ENCODE data around the gene IL12RB2.

The IL12RB2 gene

DNA sequence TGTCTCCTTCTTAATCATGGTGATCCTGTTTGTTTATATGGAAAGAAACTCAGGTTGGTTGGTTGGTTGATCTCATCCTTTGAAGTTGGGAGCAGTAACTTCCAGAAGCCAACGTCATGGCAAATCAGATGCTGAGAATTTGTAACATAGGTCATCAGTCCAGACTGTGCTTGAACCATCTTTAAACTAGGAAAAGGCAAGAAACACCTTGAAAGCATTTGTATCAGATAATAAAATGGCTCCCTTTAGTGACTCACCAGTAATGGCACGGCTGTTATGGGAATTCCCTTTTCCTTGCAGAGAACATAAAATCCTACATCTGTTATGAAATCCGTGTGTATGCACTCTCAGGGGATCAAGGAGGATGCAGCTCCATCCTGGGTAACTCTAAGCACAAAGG lies 64.5 kb downstream of the IL12RB2 start:
- Histone ChIP-seq H4K91ac (ENCODE audit: low read depth, low read length, poor library complexity) (no peak overlapping the region), H3K4me1 (ENCODE audit: control insufficient read depth in 2 of 2, insufficient read depth in 1 of 2, low read depth in 1 of 2, low read length in 2 of 2) (peaks cover 0 to 8% of the 10 kb centered on the region in 2 donors), H3K14ac (ENCODE audit: low read length) (no peak overlapping the region), H3K36me3 (replicated peaks in 1 of 2; ENCODE audit: control insufficient read depth in 2 of 2, insufficient read depth in 2 of 2, low read length in 2 of 2) (no peaks in the 10 kb centered on the region), H3K4me2 (ENCODE audit: insufficient read depth, low read length, poor library complexity, severe bottlenecking) (no peak overlapping the region), H3K4ac (ENCODE audit: low read length) (no peak overlapping the region), H2BK120ac (ENCODE audit: low read depth, low read length) (no peak overlapping the region), H3K23ac (ENCODE audit: low read depth, low read length, poor library complexity) (no peak overlapping the region), H3K79me1 (ENCODE audit: low read depth, low read length) (no peaks in the 10 kb centered on the region), H3K27ac (replicated peaks; ENCODE audit: low read length) (no peak overlapping the region), H2AFZ (ENCODE audit: low read length) (no peak overlapping the region), H3K27me3 (ENCODE audit: control insufficient read depth in 3 of 3, insufficient read depth in 3 of 3, low read depth in 1 of 3, low read length in 3 of 3) (no peaks in the 10 kb centered on the region), H3K18ac (ENCODE audit: low read length) (no peak overlapping the region), H2AK5ac (ENCODE audit: low read depth, low read length) (no peak overlapping the region), H2BK15ac (ENCODE audit: low read length) (no peak overlapping the region), H3K9me3 (replicated peaks in 1 of 2; ENCODE audit: control insufficient read depth in 2 of 2, insufficient read depth in 1 of 2, low read depth in 1 of 2, low read length in 2 of 2) (no peaks in the 10 kb centered on the region), H4K8ac (ENCODE audit: low read depth, low read length) (no peak overlapping the region), H2BK12ac (ENCODE audit: low read length) (no peak overlapping the region), H3K4me3 (ENCODE audit: low read length in 2 of 2) (no peak overlapping the region), H2BK5ac (ENCODE audit: low read length) (no peak overlapping the region), H3K9ac (ENCODE audit: low read depth, low read length, poor library complexity) (no peak overlapping the region)
- no peak for DNase-seq (ENCODE audit: low spot score)
- WGBS, 2 donors (ENCODE audit: extremely low coverage in 2 of 2, insufficient read length in 2 of 2, insufficient replicate concordance in 1 of 2) = no CpG with 5 or more reads among the region's 3 CpGs

DNA sequence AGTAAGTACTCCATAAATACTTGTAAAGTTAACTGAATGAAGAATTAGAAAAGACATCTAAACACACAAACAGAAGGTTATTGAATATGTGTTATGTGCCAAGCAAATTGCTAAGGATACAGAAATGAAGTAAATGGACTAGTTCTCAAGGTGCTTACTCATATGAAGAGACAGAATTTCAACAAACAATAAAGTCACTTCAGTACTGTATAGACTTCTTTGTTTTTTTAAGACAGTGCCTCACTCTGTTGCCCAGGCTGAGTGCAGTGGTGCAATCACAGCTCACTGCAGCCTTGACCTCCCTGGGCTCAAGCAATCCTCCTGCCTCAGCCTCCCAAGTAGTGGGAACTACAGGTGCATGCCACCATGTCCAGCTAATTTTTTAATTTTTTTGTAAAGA lies 65.2 kb downstream of the IL12RB2 start:
- H3K18ac ChIP-seq (ENCODE audit: low read length) = no peak overlapping the region
- H2AFZ ChIP-seq (ENCODE audit: low read length) = no peak overlapping the region
- H3K14ac ChIP-seq (ENCODE audit: low read length) = no peak overlapping the region
- H2BK120ac ChIP-seq (ENCODE audit: low read depth, low read length) = no peak overlapping the region
- H4K91ac ChIP-seq (ENCODE audit: low read depth, low read length, poor library complexity) = no peak overlapping the region
- H2BK15ac ChIP-seq (ENCODE audit: low read length) = no peak overlapping the region
- H3K27me3 ChIP-seq (ENCODE audit: control insufficient read depth in 3 of 3, insufficient read depth in 3 of 3, low read depth in 1 of 3, low read length in 3 of 3) = no peaks in the 10 kb centered on the region
- H3K4me3 ChIP-seq (ENCODE audit: low read length in 2 of 2) = no peak overlapping the region
- H3K36me3 ChIP-seq (replicated peaks in 1 of 2; ENCODE audit: control insufficient read depth in 2 of 2, insufficient read depth in 2 of 2, low read length in 2 of 2) = no peaks in the 10 kb centered on the region
- H2AK5ac ChIP-seq (ENCODE audit: low read depth, low read length) = no peak overlapping the region
- H3K4me1 ChIP-seq (ENCODE audit: control insufficient read depth in 2 of 2, insufficient read depth in 1 of 2, low read depth in 1 of 2, low read length in 2 of 2) = peaks cover 0 to 8% of the 10 kb centered on the region in 2 donors
- no peak overlapping the region for H3K23ac ChIP-seq (ENCODE audit: low read depth, low read length, poor library complexity)
- H3K79me1 ChIP-seq (ENCODE audit: low read depth, low read length) = no peaks in the 10 kb centered on the region
- H2BK12ac ChIP-seq (ENCODE audit: low read length) = no peak overlapping the region
- H3K9me3 ChIP-seq (replicated peaks in 1 of 2; ENCODE audit: control insufficient read depth in 2 of 2, insufficient read depth in 1 of 2, low read depth in 1 of 2, low read length in 2 of 2) = no peaks in the 10 kb centered on the region
- no peak overlapping the region for H4K8ac ChIP-seq (ENCODE audit: low read depth, low read length)
- DNase-seq (ENCODE audit: low spot score) = no peak
- H2BK5ac ChIP-seq (ENCODE audit: low read length) = no peak overlapping the region
- H3K4ac ChIP-seq (ENCODE audit: low read length) = no peak overlapping the region
- no peak overlapping the region for H3K9ac ChIP-seq (ENCODE audit: low read depth, low read length, poor library complexity)
- no peak overlapping the region for H3K4me2 ChIP-seq (ENCODE audit: insufficient read depth, low read length, poor library complexity, severe bottlenecking)
- H3K27ac ChIP-seq (replicated peaks; ENCODE audit: low read length) = no peak overlapping the region

DNA sequence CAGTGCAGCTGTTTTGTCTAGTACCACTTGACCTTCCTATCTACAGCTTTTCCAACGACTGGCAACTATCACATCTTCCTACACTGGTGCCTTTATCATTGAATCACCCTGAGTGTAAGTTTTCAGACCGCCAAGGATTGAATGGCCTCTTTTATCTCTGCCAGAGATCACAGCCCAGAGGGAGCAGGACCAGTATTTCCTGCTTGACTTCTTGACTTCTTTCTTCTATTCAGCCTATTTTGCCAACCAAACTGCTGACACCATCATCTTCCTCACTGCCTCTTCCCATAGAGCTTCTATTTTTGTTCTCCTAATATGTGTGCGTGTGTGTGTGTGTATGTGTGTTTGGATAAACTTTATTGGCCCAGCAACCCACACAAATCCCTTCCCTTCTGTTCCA lies 68.7 kb downstream of the IL12RB2 start:
- H3K4me2 ChIP-seq (ENCODE audit: insufficient read depth, low read length, poor library complexity, severe bottlenecking) = no peak overlapping the region
- DNase-seq (ENCODE audit: low spot score) = no peak
- H3K18ac ChIP-seq (ENCODE audit: low read length) = no peak overlapping the region
- no peak overlapping the region for H4K8ac ChIP-seq (ENCODE audit: low read depth, low read length)
- no peak overlapping the region for H3K14ac ChIP-seq (ENCODE audit: low read length)
- no peaks in the 10 kb centered on the region for H3K36me3 ChIP-seq (replicated peaks in 1 of 2; ENCODE audit: control insufficient read depth in 2 of 2, insufficient read depth in 2 of 2, low read length in 2 of 2)
- H3K27ac ChIP-seq (replicated peaks; ENCODE audit: low read length) = no peak overlapping the region
- WGBS, 2 donors (ENCODE audit: extremely low coverage in 2 of 2, insufficient read length in 2 of 2, insufficient replicate concordance in 1 of 2) = no CpG with 5 or more reads among the region's 3 CpGs
- no peak overlapping the region for H3K4ac ChIP-seq (ENCODE audit: low read length)
- no peak overlapping the region for H2BK15ac ChIP-seq (ENCODE audit: low read length)
- no peak overlapping the region for H3K4me3 ChIP-seq (ENCODE audit: low read length in 2 of 2)
- no peak overlapping the region for H3K9ac ChIP-seq (ENCODE audit: low read depth, low read length, poor library complexity)
- no peaks in the 10 kb centered on the region for H3K4me1 ChIP-seq (ENCODE audit: control insufficient read depth in 2 of 2, insufficient read depth in 1 of 2, low read depth in 1 of 2, low read length in 2 of 2)
- H3K27me3 ChIP-seq (ENCODE audit: control insufficient read depth in 3 of 3, insufficient read depth in 3 of 3, low read depth in 1 of 3, low read length in 3 of 3) = no peaks in the 10 kb centered on the region
- no peak overlapping the region for H4K91ac ChIP-seq (ENCODE audit: low read depth, low read length, poor library complexity)
- H2BK120ac ChIP-seq (ENCODE audit: low read depth, low read length) = no peak overlapping the region
- H2AK5ac ChIP-seq (ENCODE audit: low read depth, low read length) = no peak overlapping the region
- no peaks in the 10 kb centered on the region for H3K79me1 ChIP-seq (ENCODE audit: low read depth, low read length)
- no peaks in the 10 kb centered on the region for H3K9me3 ChIP-seq (replicated peaks in 1 of 2; ENCODE audit: control insufficient read depth in 2 of 2, insufficient read depth in 1 of 2, low read depth in 1 of 2, low read length in 2 of 2)
- H3K23ac ChIP-seq (ENCODE audit: low read depth, low read length, poor library complexity) = no peak overlapping the region
- no peak overlapping the region for H2BK5ac ChIP-seq (ENCODE audit: low read length)
- no peak overlapping the region for H2BK12ac ChIP-seq (ENCODE audit: low read length)
- H2AFZ ChIP-seq (ENCODE audit: low read length) = no peak overlapping the region

DNA sequence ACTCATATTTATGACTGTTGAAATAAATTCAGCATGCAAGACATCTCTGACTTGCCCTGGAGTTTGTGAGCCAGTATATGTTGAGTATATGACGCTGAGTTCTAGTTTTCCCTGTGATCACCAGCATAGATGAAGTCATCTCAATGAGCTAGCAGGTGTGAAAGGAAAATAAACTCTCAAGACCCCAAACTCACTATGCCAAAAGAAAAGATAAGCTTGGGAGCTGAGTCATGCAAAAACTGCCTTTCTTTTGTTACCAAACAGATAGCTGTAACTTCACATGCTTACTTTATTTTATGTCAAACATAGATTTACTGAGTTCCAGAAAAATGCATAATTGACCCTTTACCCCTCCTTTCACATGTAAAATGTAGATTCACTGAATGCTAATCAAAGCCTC lies 69.6 kb downstream of the IL12RB2 start:
- no peaks in the 10 kb centered on the region for H3K36me3 ChIP-seq (replicated peaks in 1 of 2; ENCODE audit: control insufficient read depth in 2 of 2, insufficient read depth in 2 of 2, low read length in 2 of 2)
- no peak overlapping the region for H2AK5ac ChIP-seq (ENCODE audit: low read depth, low read length)
- H3K14ac ChIP-seq (ENCODE audit: low read length) = no peak overlapping the region
- no peak overlapping the region for H3K23ac ChIP-seq (ENCODE audit: low read depth, low read length, poor library complexity)
- H3K9me3 ChIP-seq (replicated peaks in 1 of 2; ENCODE audit: control insufficient read depth in 2 of 2, insufficient read depth in 1 of 2, low read depth in 1 of 2, low read length in 2 of 2) = no peaks in the 10 kb centered on the region
- H3K4me1 ChIP-seq (ENCODE audit: control insufficient read depth in 2 of 2, insufficient read depth in 1 of 2, low read depth in 1 of 2, low read length in 2 of 2) = no peaks in the 10 kb centered on the region
- no peak overlapping the region for H3K4me2 ChIP-seq (ENCODE audit: insufficient read depth, low read length, poor library complexity, severe bottlenecking)
- no peak overlapping the region for H2BK15ac ChIP-seq (ENCODE audit: low read length)
- no peak overlapping the region for H2BK5ac ChIP-seq (ENCODE audit: low read length)
- H2BK12ac ChIP-seq (ENCODE audit: low read length) = no peak overlapping the region
- no peak overlapping the region for H4K8ac ChIP-seq (ENCODE audit: low read depth, low read length)
- H4K91ac ChIP-seq (ENCODE audit: low read depth, low read length, poor library complexity) = no peak overlapping the region
- DNase-seq (ENCODE audit: low spot score) = no peak
- H3K27me3 ChIP-seq (ENCODE audit: control insufficient read depth in 3 of 3, insufficient read depth in 3 of 3, low read depth in 1 of 3, low read length in 3 of 3) = no peaks in the 10 kb centered on the region
- no peak overlapping the region for H2BK120ac ChIP-seq (ENCODE audit: low read depth, low read length)
- no CpG with 5 or more reads among the region's 1 CpG for WGBS, 2 donors (ENCODE audit: extremely low coverage in 2 of 2, insufficient read length in 2 of 2, insufficient replicate concordance in 1 of 2)
- no peak overlapping the region for H3K27ac ChIP-seq (replicated peaks; ENCODE audit: low read length)
- H3K4me3 ChIP-seq (ENCODE audit: low read length in 2 of 2) = no peak overlapping the region
- H3K18ac ChIP-seq (ENCODE audit: low read length) = no peak overlapping the region
- H2AFZ ChIP-seq (ENCODE audit: low read length) = no peak overlapping the region
- no peak overlapping the region for H3K4ac ChIP-seq (ENCODE audit: low read length)
- no peaks in the 10 kb centered on the region for H3K79me1 ChIP-seq (ENCODE audit: low read depth, low read length)
- H3K9ac ChIP-seq (ENCODE audit: low read depth, low read length, poor library complexity) = no peak overlapping the region
